Measurements from ENCODE around the gene ATP1B2.

DNA sequence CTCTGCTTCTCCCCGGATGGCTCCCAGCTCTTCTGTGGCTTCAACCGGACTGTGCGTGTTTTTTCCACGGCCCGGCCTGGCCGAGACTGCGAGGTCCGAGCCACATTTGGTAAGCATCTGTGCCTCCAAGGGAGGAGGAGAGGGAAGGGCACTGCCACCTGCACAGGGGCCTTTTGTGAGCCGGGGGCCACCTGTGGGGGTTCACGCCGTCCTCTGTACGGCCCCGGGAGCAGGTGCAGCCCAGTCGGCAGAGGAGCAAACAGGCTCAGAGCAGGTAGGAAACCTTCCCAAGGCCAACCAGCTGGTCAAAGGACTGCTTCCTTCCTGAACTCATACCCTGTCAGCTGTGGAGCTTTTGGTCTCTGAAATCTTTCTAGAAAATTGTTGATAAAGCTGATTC lies 51.0 kb downstream of the ATP1B2 start:
- TF ChIP-seq, protein P1, sequence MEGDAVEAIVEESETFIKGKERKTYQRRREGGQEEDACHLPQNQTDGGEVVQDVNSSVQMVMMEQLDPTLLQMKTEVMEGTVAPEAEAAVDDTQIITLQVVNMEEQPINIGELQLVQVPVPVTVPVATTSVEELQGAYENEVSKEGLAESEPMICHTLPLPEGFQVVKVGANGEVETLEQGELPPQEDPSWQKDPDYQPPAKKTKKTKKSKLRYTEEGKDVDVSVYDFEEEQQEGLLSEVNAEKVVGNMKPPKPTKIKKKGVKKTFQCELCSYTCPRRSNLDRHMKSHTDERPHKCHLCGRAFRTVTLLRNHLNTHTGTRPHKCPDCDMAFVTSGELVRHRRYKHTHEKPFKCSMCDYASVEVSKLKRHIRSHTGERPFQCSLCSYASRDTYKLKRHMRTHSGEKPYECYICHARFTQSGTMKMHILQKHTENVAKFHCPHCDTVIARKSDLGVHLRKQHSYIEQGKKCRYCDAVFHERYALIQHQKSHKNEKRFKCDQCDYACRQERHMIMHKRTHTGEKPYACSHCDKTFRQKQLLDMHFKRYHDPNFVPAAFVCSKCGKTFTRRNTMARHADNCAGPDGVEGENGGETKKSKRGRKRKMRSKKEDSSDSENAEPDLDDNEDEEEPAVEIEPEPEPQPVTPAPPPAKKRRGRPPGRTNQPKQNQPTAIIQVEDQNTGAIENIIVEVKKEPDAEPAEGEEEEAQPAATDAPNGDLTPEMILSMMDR (conservative IDR thresholded peaks at IDR 0.05 in 1 of 2, IDR thresholded peaks at IDR 0.05 in 1 of 2; ENCODE audit: extremely low read depth in 1 of 2, insufficient read depth in 1 of 2, low read depth in 1 of 2, low read length in 2 of 2): no peak
- TF ChIP-seq EZH2 (IDR thresholded peaks at IDR 0.05; ENCODE audit: borderline replicate concordance, low read length): no peak
